SK-N-SH (cell line): ENCODE results near the gene SDR39U1. TPM values are rescaled to one million over a fixed set of nuclear protein-coding genes. Genes with fewer than 3 reads are reported as not detected.

Experiments
- CTCF ChIA-PET: fragments of 300-600, 350-600 bp; formaldehyde crosslinking; extraction: SDS; loops from one replicate; lab custom pipeline; 2021; lab: Yijun Ruan, JAX
- POLR2A ChIA-PET: fragments of 350-600 bp; sonication (Branson Sonifier 250); formaldehyde crosslinking; extraction: SDS; loops from one replicate; lab custom pipeline; 2020; ENCODE audit warnings: antibody characterized with exemption, inconsistent platforms; lab: Yijun Ruan, JAX
- DNase-seq: peaks from one replicate; pipeline ENCODE4 v3.0.0; 2012
- H2AFZ ChIP-seq: fragments of 200-600 bp; sonication (generic); 2 replicates; pipeline ENCODE4 v1.8.1; 2016; ENCODE audit warnings: antibody characterized with exemption, mild to moderate bottlenecking, low read depth
- H3F3A ChIP-seq: fragments of 200-600 bp; sonication (generic); replicated peaks from 2 replicates; pipeline ENCODE3; 2016; ENCODE audit warnings: antibody characterized with exemption, mild to moderate bottlenecking; ENCODE audit not compliant: insufficient read depth
- H3K27ac ChIP-seq, 2 experiments: fragments of 200-500 bp in 1 of 2; fragments of 200-600 bp in 1 of 2; sonication (Bioruptor generic) in 1 of 2; sonication (generic), shearing (Covaris generic) in 1 of 2; 2 replicates each; pipeline versions ENCODE4 v1.5.1 to v1.6.1; 2014 to 2016; ENCODE audit warnings: low read depth in 2 of 2, inconsistent platforms in 1 of 2, low read length in 1 of 2, mild to moderate bottlenecking in 1 of 2, mixed read lengths in 1 of 2
- H3K27me3 ChIP-seq: fragments of 200-600 bp; sonication (generic), shearing (Covaris generic); 2 replicates; pipeline ENCODE4 v1.6.1; 2016; ENCODE audit warnings: mixed run types; ENCODE audit not compliant: insufficient read depth
- H3K36me3 ChIP-seq, 2 experiments: fragments of 200-500 bp in 1 of 2; fragments of 200-600 bp in 1 of 2; sonication (Bioruptor generic) in 1 of 2; sonication (generic) in 1 of 2; replicated peaks in 1 of 2; 2 replicates each; pipeline versions ENCODE3 to v1.5.1; 2014 to 2016; ENCODE audit warnings: low read length in 1 of 2, mild to moderate bottlenecking in 1 of 2; ENCODE audit not compliant: insufficient read depth in 2 of 2, control insufficient read depth in 1 of 2
- H3K4me1 ChIP-seq, 2 experiments: fragments of 200-500 bp in 1 of 2; fragments of 200-600 bp in 1 of 2; sonication (Bioruptor generic) in 1 of 2; sonication (generic), shearing (Covaris generic) in 1 of 2; 2 replicates each; pipeline versions ENCODE4 v1.5.1 to v1.6.1; 2014 to 2016; ENCODE audit warnings: low read depth in 1 of 2, low read length in 1 of 2, mixed run types in 1 of 2; ENCODE audit not compliant: insufficient read depth in 2 of 2, control insufficient read depth in 1 of 2
- H3K4me2 ChIP-seq: fragments of 200-600 bp; sonication (generic), shearing (Covaris generic); 2 replicates; pipeline ENCODE4 v1.6.1; 2017; ENCODE audit warnings: mixed run types
- H3K4me3 ChIP-seq, 2 experiments: fragments of 200-500 bp in 1 of 2; fragments of 200-600 bp in 1 of 2; sonication (Bioruptor generic) in 1 of 2; sonication (generic), shearing (Covaris generic) in 1 of 2; 2 replicates each; pipeline versions ENCODE4 v1.5.1 to v1.8.1; 2014 to 2016; ENCODE audit warnings: low read depth in 2 of 2, inconsistent platforms in 1 of 2, low read length in 1 of 2, mild to moderate bottlenecking in 1 of 2, mixed read lengths in 1 of 2, moderate library complexity in 1 of 2
- H3K79me2 ChIP-seq: fragments of 200-600 bp; sonication (generic); 2 replicates; pipeline ENCODE4 v1.8.1; 2017; ENCODE audit warnings: mild to moderate bottlenecking; ENCODE audit not compliant: insufficient read depth
- H3K9ac ChIP-seq: fragments of 200-600 bp; sonication (generic); 2 replicates; pipeline ENCODE4 v1.6.1; 2017; ENCODE audit warnings: mixed run types
- H3K9me2 ChIP-seq: fragments of 200-600 bp; sonication (generic); 2 replicates; pipeline ENCODE4 v1.6.1; 2017; ENCODE audit warnings: mixed run types
- H3K9me3 ChIP-seq: fragments of 200-600 bp; sonication (generic); 2 replicates; pipeline ENCODE4 v1.6.1; 2017; ENCODE audit warnings: mixed run types, mild to moderate bottlenecking, moderate library complexity
- H4K20me1 ChIP-seq: fragments of 200-600 bp; sonication (generic); 2 replicates; pipeline ENCODE4 v1.6.1; 2017; ENCODE audit warnings: mild to moderate bottlenecking, mixed run types; ENCODE audit not compliant: insufficient read depth
- CHD2 ChIP-seq: fragments of 150-350 bp; IDR thresholded peaks from 2 replicates; pipeline ENCODE4 v1.6.1; 2018; ENCODE audit warnings: low read length; ENCODE audit not compliant: partially characterized antibody
- EZH2phosphoT487 ChIP-seq: fragments of 200-600 bp; sonication (generic); IDR thresholded peaks from 2 replicates; pipeline ENCODE4 v1.6.1; 2017; ENCODE audit warnings: low read depth, mixed run types, mild to moderate bottlenecking, antibody characterized with exemption, moderate library complexity, borderline replicate concordance
- FOXM1 ChIP-seq: IDR thresholded peaks from 2 replicates; pipeline ENCODE4 v1.4.0; 2012; ENCODE audit warnings: low read depth, mild to moderate bottlenecking
- GABPA ChIP-seq: IDR thresholded peaks from 2 replicates; pipeline ENCODE4 v1.4.0; 2012; ENCODE audit warnings: low read depth, mild to moderate bottlenecking
- JUND ChIP-seq: IDR thresholded peaks from 2 replicates; pipeline ENCODE4 v1.4.0; 2012
- MAX ChIP-seq: IDR thresholded peaks from 2 replicates; pipeline ENCODE4 v1.4.0; 2012; ENCODE audit warnings: low read depth
- MXI1 ChIP-seq: IDR thresholded peaks from 2 replicates; pipeline ENCODE4 v1.6.1; 2012; ENCODE audit warnings: mild to moderate bottlenecking, low read depth, low read length, improper control_type of control experiment
- NFIC ChIP-seq: IDR thresholded peaks from 2 replicates; pipeline ENCODE4 v1.4.0; 2012; ENCODE audit warnings: borderline replicate concordance
- NRF1 ChIP-seq: IDR thresholded peaks from 2 replicates; pipeline ENCODE4 v1.6.1; 2012; ENCODE audit warnings: low read depth, mild to moderate bottlenecking, low read length
- RAD21 ChIP-seq: IDR thresholded peaks from 2 replicates; pipeline ENCODE4 v1.6.1; 2012; ENCODE audit warnings: mild to moderate bottlenecking, low read length
- RXRA ChIP-seq: IDR thresholded peaks from 2 replicates; pipeline ENCODE4 v1.4.0; 2012; ENCODE audit warnings: low read depth, mild to moderate bottlenecking, borderline replicate concordance
- WGBS: methylation state at CpG from one replicate; pipeline ENCODE4 v1.1.6; 2017; ENCODE audit warnings: low lambda C conversion rate; 5-methylcytosine and 5-hydroxymethylcytosine counted together
- polyA plus RNA-seq, 3 experiments: library from polyadenylated mRNA; depleted of rRNA; stranded (reverse); fragments of >200 nt; gene quantifications; 2 replicates each; pipeline ENCODE4 v1.2.3, GENCODE V29; 2012
- TF ChIP-seq, protein P1 (sequence below): fragments of 200-600 bp; sonication (generic); IDR thresholded peaks from 2 replicates; pipeline ENCODE4 v1.6.1; 2017; ENCODE audit warnings: antibody characterized with exemption, mild to moderate bottlenecking, moderate library complexity
- TF ChIP-seq, protein P2 (sequence below): fragments of 150-350 bp; IDR thresholded peaks from 2 replicates; pipeline ENCODE4 v1.6.1; 2017; ENCODE audit warnings: antibody characterized with exemption, low read length, low read depth, borderline replicate concordance
- TF ChIP-seq, protein P3 (sequence below): fragments of 150-350 bp; IDR thresholded peaks from 2 replicates; pipeline ENCODE4 v1.6.1; 2016; ENCODE audit warnings: mild to moderate bottlenecking, low read depth, low read length

The SDR39U1 gene
- polyA plus RNA-seq, 1 of the 3 experiments (the other 2 are of a cell fraction) = 81.8 TPM

DNA sequence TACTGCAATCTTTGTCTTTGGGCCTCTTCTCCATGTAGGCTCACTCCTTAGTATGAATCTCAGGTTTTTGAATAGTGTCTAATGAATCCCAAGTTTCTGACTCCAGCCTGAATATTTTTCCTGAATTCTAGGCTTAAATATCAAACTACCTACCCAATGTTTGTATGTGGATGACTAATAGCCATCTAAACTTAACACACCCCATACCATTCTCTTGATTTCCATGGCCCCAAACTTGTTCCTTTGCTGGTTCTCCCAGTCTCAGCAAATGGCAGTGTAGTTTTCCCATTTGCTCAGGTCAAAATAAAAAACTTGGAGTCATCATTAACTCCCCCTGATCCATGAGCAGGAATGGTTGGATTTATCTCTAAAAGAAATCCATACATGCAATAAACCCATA lies 18.8 kb upstream of the SDR39U1 start (continued):
- TF ChIP-seq, protein P1, sequence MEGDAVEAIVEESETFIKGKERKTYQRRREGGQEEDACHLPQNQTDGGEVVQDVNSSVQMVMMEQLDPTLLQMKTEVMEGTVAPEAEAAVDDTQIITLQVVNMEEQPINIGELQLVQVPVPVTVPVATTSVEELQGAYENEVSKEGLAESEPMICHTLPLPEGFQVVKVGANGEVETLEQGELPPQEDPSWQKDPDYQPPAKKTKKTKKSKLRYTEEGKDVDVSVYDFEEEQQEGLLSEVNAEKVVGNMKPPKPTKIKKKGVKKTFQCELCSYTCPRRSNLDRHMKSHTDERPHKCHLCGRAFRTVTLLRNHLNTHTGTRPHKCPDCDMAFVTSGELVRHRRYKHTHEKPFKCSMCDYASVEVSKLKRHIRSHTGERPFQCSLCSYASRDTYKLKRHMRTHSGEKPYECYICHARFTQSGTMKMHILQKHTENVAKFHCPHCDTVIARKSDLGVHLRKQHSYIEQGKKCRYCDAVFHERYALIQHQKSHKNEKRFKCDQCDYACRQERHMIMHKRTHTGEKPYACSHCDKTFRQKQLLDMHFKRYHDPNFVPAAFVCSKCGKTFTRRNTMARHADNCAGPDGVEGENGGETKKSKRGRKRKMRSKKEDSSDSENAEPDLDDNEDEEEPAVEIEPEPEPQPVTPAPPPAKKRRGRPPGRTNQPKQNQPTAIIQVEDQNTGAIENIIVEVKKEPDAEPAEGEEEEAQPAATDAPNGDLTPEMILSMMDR = no peak
- TF ChIP-seq CHD2 = no peak
- TF ChIP-seq FOXM1 = no peak
- TF ChIP-seq EZH2phosphoT487 = no peak
- TF ChIP-seq RAD21 = no peak
- no peak for TF ChIP-seq MAX
- TF ChIP-seq JUND = no peak
- TF ChIP-seq GABPA = no peak
- TF ChIP-seq NRF1 = no peak

DNA sequence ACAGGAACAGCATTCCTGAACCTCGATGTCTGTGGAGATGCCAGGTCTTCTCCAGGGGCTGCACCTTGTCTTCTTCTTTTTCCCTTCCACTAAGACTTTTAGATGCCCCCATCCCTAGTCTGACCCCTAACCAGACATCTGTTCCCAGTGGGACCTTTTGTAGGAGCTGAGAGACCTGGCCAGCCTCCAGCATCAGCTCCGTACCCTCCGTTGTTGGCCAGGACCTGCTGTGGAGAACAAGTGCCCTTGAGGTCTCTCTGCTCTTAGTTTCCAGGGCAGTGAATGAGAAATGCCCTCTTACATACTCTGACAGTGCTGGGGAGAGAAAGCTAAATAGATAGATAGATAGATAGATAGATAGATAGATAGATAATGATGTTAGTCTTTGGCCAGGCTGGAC lies 16.8 kb upstream of the SDR39U1 start:
- no peak for TF ChIP-seq RXRA
- TF ChIP-seq, protein P2, sequence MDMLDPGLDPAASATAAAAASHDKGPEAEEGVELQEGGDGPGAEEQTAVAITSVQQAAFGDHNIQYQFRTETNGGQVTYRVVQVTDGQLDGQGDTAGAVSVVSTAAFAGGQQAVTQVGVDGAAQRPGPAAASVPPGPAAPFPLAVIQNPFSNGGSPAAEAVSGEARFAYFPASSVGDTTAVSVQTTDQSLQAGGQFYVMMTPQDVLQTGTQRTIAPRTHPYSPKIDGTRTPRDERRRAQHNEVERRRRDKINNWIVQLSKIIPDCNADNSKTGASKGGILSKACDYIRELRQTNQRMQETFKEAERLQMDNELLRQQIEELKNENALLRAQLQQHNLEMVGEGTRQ = no peak
- no peak for TF ChIP-seq NFIC
- TF ChIP-seq MXI1 = no peak
- TF ChIP-seq, protein P3, sequence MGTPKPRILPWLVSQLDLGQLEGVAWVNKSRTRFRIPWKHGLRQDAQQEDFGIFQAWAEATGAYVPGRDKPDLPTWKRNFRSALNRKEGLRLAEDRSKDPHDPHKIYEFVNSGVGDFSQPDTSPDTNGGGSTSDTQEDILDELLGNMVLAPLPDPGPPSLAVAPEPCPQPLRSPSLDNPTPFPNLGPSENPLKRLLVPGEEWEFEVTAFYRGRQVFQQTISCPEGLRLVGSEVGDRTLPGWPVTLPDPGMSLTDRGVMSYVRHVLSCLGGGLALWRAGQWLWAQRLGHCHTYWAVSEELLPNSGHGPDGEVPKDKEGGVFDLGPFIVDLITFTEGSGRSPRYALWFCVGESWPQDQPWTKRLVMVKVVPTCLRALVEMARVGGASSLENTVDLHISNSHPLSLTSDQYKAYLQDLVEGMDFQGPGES = no peak
- no peak for TF ChIP-seq MAX
- TF ChIP-seq EZH2phosphoT487 = no peak
- no peak for TF ChIP-seq RAD21
- POLR2A ChIA-PET = no interaction called here
- no peaks in the 10 kb centered on the region for H3K9me2 ChIP-seq

More for the DNA sequence above, 16.8 kb upstream of the SDR39U1 start:
- Histone ChIP-seq H3K27ac (no peak overlapping the region), H3K9me3 (no peaks in the 10 kb centered on the region), H3K27me3 (no peaks in the 10 kb centered on the region), H3F3A (no peaks in the 10 kb centered on the region), H3K79me2 (no peaks in the 10 kb centered on the region), H3K4me2 (no peak overlapping the region), H3K9ac (no peak overlapping the region), H4K20me1 (no peaks in the 10 kb centered on the region), H2AFZ (no peak overlapping the region), H3K4me1 (no peaks in the 10 kb centered on the region), H3K4me3 (no peak overlapping the region), H3K36me3 (peaks cover 0 to 5% of the 10 kb centered on the region in 2 experiments)
- CTCF ChIA-PET = no interaction called here
- no peak for DNase-seq
- 92% methylated on average over 3 of the region's 3 CpGs for WGBS
